Hepatocyte (in vitro differentiated cells): ENCODE results near the gene OR6N1.

Experiments
- CTCF ChIP-seq: fragments of 200-600 bp; sonication (generic); IDR thresholded peaks from 2 replicates; pipeline ENCODE4 v1.5.1; 2016; ENCODE audit warnings: antibody characterized with exemption, mild to moderate bottlenecking; ENCODE audit not compliant: poor library complexity
- EZH2 ChIP-seq: fragments of 200-600 bp; sonication (generic); IDR thresholded peaks from 2 replicates; pipeline ENCODE4 v1.6.1; 2016; ENCODE audit warnings: antibody characterized with exemption, mild to moderate bottlenecking, borderline replicate concordance
- EZH2phosphoT487 ChIP-seq: fragments of 200-600 bp; sonication (generic); IDR thresholded peaks from one replicate; pipeline ENCODE4 v1.6.1; 2018; ENCODE audit warnings: antibody characterized with exemption, mild to moderate bottlenecking, low read depth, moderate library complexity; ENCODE audit not compliant: unreplicated experiment, severe bottlenecking

GRCh38 chr1:158732524-158732923 lies 39.5 kb downstream of the OR6N1 start:
- TF ChIP-seq CTCF (no peak), EZH2 (no peak), EZH2phosphoT487 (no peak)
